ENCODE results near the gene ELFN1.

The ELFN1 gene

DNA sequence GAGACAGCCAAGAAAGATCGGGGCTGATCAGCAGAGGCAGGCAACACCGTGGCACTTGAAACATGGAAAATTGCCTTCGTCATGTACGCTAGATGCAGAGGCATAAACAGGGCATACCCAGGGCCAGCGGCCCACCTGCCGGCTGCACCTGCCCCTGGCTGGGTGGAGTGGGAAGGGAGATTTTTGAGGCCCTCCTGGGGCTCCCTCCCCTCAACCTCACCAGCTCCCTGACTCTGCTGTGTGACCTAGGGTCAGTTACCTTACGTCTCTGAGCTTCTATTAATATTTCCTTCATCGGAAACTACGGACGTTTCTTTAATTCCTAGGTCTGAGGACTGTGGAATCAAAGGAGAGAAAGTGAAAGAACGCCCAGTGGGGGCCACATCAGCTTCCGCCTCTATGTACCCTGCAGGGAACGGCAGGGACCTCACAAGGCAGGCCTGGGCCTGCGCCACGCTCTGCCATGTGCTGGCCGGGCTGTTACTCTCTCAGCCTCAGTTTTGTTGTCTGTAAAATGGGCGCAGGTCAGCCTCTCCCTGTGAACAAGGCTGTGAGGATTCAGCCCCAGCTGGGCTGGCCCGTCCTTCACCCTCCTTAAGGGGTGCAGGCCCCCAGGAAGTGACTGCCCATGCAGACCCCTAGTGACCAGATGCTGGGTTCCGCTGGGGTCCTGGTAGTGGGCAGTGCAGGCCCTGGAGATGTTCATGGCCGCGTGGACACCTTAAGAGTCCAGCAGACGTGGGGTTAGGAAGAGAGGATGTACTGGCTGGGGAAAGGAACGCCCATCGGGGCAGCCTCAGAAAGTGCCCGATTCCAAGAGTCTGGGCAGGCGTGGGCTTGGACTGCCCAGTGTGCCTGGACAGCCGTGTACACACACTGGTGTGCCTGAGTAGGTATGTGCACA is 22.7 kb downstream of the ELFN1 start:
- no peak for FAIRE-seq
- DNase-seq (ENCODE audit: insufficient read length, low spot score) = no peak

- peak; percentile 86 for FAIRE-seq
- no peak for DNase-seq (ENCODE audit: insufficient read length, low spot score)
Observed at GRCh38 chr7:1693419-1693990, 23.4 kb downstream of the ELFN1 start.

- no peak for DNase-seq (ENCODE audit: insufficient read length, low spot score)
- FAIRE-seq = no peak
Observed at GRCh38 chr7:1693991-1694524, 24.0 kb downstream of the ELFN1 start.

DNA sequence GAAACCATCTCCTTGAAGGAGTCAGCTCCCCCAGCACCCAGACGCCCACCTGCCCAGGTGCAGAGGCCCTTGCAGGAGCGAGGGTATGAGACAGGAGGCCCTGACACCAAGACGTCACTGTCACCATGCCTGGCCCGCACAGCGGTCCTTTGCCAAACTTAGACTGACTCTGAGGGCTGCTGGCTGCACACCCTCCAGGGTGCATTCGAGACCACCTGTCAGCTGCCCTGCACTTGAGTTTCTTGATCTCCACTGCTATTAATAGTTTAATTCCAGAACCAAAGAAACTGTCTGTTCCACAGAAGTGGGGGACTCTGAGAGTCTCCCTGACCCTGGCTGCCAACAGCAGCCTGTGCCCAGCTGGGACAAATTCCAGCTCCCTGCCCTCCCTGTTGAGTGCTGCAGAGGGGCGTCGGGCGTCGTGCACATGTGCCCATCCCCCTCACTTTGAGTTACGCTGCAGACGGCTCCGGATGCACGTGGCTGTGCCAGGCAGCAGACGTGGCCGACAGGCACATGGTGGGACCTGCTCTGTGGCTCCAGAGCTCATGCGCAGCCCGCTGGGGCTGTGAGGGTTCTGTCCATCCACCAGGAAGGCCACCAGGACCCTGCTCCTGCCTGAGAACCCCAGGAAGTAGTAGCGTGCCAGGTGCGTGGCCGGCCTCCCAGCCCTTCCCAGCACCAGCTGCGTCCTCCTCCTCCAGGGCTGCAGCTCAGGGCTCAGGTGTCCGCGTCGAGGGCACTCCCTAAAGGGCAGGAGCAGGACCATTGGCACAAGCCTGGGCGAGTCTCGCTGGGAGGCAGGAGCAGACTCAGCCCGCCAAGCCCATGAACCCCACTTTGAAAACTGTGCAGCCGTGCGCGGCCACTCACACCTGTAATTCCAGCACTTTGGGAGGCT is 24.8 kb downstream of the ELFN1 start:
- no peak for DNase-seq (ENCODE audit: insufficient read length, low spot score)

GRCh38 chr7:1695800-1696454 is 25.9 kb downstream of the ELFN1 start:
- FAIRE-seq (no peak), DNase-seq (ENCODE audit: insufficient read length, low spot score) (no peak)

More for the DNA sequence above, 24.8 kb downstream of the ELFN1 start:
- no peak for FAIRE-seq

- DNase-seq (ENCODE audit: insufficient read length, low spot score) (no peak), FAIRE-seq (peak; percentile 20)
Observed at GRCh38 chr7:1696671-1697498, 26.8 kb downstream of the ELFN1 start.

GRCh38 chr7:1697499-1698125 is 27.5 kb downstream of the ELFN1 start:
- no peak for FAIRE-seq
- DNase-seq (ENCODE audit: insufficient read length, low spot score) = no peak

GRCh38 chr7:1698201-1698600 is 28.1 kb downstream of the ELFN1 start:
- FAIRE-seq = no peak
- no peak for DNase-seq (ENCODE audit: insufficient read length, low spot score)

DNA sequence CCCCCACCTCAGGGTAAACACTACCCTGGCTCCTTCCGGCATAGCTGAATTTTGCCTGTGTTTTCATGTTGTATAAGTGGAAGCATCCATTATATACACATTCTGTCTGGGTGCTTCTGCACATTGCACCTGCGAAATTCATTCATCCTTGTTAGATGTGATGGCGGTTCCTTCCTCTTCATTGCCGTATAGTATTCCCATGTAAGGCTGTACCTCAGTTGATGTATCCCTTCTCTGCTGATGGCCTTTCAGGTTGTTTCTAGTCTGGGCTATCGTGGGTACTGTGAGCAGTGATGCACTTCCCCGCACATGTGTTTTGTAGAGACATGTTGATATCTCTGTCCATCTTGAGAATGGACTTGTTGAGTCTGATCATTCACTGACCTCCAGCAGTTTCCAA is 28.9 kb downstream of the ELFN1 start:
- DNase-seq (ENCODE audit: insufficient read length, low spot score) (no peak), FAIRE-seq (no peak)

GRCh38 chr7:1700086-1700485 is 30.0 kb downstream of the ELFN1 start:
- FAIRE-seq (no peak), DNase-seq (ENCODE audit: insufficient read length, low spot score) (no peak)

- DNase-seq (ENCODE audit: insufficient read length, low spot score) = no peak
- peak; percentile 91 for FAIRE-seq
Observed at GRCh38 chr7:1700536-1701333, 30.7 kb downstream of the ELFN1 start.

GRCh38 chr7:1702652-1703051 is 32.6 kb downstream of the ELFN1 start:
- no peak for FAIRE-seq
- DNase-seq (ENCODE audit: insufficient read length, low spot score) = no peak

DNA sequence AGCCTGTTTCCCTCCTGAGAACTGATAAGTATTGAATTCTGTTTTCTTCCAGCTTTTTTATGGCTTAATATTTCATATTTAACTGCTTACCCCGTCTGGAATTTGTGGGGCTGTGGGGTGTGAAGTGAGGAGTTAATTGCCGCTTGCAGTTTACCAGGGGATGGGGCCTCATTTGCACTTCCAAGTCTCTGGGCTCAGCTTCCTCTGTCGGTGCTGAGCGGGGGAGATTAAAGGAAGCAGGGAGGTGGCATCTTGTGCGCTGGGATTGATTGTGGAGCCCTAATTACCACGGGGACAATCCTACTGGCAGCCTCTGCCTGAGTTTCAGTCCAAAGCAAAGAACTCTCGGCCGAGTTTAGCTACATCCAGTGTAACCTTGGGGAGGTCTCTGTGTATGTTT is 33.4 kb downstream of the ELFN1 start:
- FAIRE-seq (no peak), DNase-seq (ENCODE audit: insufficient read length, low spot score) (no peak)

GRCh38 chr7:1703871-1704810 is 34.1 kb downstream of the ELFN1 start:
- peak; percentile 77 for FAIRE-seq
- no peak for DNase-seq (ENCODE audit: insufficient read length, low spot score)

DNA sequence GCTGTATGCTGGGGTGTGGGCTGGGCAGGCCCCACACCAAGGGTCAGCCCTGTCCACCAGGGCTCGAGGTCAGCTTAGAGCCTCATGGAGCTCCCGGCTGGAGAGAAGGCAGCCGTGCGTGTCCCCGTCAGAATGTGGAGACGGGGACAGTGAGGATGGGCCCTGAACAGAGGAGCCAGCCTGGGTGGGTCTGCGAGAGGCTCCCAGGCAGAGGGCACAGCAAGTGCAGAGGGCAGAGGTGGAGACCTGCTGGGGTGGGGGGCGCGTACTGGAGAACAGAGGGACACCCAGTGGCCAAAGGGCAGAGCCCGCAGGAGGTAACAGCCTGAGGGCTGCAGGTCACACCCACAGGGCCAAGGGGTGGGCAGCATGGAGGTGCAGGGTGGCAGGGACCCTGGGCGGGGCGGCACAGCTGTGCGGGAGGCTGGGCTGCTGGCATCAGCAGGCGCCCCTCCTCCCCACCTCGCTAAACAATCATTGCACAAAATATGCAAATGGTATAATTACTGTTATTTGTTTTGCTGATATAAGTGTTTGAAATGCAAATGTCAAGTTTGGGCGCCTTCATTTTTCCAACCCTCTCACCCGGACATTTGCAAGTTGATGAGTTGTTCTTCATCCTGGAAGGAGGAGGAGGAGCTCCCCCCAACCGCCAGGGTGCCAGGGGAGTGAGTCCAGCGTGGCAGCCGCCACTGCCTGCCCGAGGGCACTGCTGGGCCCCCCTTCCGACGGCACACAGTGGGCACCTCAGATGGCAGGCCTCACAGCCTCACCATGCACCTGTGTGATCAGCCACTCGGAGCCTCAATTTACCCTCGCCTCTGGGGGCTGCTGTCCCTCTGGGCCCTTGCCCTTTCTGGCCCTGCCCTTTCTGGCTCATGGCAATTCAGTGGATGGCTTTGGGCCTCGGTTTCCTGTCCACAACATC is 35.0 kb downstream of the ELFN1 start:
- no peak for FAIRE-seq
- no peak for DNase-seq (ENCODE audit: insufficient read length, low spot score)

GRCh38 chr7:1705856-1706255 is 35.8 kb downstream of the ELFN1 start:
- FAIRE-seq (peak; percentile 54), DNase-seq (ENCODE audit: insufficient read length, low spot score) (no peak)
